Stimulated activated CD4-positive, alpha-beta T cell treated with anti-CD3 and anti-CD28 coated beads, Interleukin-15, amount 100 ng/mL, for 1 hour (primary cell): ENCODE measurements around the gene MMP20.

Experiments
- DNase-seq, 2 donors: peaks; one replicate each; pipeline ENCODE4 v3.0.0-alpha.2; 2020; ENCODE audit warnings: low read depth in 1 of 2, low spot score in 1 of 2

Gene MMP20

DNA sequence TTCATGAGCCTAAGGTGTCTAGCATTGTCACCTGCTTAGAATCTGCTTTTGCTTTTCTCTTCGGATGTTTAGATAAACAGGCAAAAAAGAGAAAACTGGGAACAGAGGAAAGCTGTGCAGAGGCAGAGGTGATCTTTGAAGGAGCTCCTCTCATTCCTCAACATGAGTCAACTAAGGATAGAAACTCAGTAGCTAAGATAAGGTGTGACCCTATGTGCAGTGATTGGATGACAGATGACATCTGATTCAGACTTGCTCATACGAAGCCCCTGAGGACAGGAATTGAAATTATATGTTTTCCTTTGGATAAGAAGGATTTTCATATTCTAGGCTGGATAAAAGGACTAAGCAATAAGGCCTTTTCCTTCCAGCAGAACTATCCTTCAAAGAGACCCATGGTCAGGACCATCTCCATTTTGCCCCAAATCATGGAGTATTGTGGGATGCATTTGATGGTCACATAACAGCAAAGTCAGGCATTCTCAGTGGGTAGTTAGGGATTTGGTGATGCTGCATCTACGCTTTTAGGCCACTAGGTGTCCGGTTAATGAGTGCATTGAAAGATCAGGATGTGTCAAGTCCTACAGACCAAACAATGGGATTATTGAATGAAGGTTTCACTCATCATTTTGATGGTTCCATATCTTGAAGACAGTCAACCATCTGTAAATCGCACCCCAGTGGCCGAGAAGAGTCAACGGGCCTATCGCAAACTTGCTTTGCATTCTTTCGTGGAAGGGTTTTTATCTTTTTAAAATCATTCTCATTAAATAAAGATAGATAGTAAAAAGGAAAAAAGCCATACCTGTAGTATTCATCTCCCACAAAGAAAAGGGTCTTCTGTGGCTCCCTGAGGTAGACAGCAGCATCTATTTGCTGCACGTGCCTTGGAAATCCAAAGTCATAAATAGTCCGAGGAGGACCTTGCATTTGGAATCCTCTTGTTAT lies 32.2 kb downstream of the MMP20 start:
- DNase-seq, result no peak

GRCh38 chr11:102592131-102592530 lies 33.0 kb downstream of the MMP20 start:
- no peak for DNase-seq

- no peak for DNase-seq
Observed at GRCh38 chr11:102591160-102591718, 33.9 kb downstream of the MMP20 start.

DNA sequence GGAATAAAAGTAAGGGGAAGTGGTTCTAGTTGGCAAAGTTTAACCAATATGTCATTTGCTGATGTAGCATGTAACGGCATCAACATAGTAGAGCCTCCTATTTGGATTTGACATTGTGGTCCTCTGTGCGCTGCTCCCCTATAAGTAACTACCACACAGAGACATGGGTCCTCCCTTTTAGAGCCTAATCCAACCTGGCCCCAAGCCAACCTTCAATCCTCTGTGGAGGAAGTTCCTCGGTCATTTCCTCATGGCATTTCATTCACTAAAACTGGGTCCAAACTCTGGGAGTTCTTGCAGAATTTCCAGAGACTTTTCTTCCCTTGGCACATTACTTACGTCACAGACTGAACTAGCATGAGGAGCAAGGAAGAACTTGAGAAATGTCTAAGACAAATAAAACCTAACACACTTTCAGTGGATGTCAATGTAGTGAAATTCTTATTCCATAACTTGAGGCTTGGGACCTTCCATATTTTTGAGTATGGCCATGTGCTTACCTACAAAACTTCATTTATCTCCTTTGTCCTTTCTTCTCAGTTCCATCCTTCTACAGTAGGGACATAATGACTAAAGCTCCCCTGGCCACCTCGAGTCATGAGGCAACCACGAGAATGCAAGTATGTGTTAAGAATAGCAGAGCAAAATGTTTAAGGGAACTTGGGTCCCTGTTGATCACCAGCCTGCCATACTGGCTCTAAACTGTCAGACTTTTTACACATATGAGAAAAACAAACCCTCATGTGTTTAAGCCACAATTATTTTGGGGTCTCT lies 34.7 kb downstream of the MMP20 start:
- DNase-seq, result no peak

DNA sequence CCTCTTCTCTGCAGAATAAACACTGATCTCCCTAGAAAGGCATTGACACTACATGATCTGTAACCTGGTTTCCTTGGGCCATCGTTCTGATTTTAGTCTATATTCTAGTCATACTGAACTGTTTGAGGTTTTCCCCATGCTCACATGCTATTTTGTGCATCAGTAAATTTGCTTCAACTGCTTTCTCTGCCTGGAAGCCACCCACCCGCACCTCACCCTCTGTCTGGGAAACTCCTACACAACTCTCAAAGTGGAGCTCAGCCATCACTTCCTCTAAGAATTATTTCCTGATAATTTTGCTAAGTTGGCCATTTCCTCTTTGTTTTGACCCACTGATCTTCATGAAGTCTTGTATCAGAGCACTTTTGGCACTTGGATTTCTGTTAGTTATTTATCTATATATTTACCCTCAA lies 36.1 kb downstream of the MMP20 start:
- DNase-seq, result no peak

DNA sequence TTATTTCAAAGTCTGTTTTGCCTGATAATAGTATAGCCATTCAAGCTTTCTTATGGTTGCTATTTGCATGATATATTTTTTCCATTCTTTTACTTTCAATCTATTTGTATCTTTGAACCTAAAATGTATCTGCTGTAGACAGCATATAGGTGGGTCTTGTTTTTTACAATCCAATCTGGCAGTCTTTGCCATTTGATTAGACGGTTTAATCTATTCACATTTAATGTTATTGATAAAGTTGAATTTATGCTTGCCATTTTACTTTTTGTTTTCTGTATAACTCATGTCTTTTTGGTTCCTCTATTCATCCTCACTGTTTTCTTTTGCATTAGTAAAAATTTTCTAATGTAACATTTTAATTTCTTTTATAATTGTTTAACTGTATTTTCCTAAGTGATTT lies 37.4 kb downstream of the MMP20 start:
- DNase-seq, result no peak

DNA sequence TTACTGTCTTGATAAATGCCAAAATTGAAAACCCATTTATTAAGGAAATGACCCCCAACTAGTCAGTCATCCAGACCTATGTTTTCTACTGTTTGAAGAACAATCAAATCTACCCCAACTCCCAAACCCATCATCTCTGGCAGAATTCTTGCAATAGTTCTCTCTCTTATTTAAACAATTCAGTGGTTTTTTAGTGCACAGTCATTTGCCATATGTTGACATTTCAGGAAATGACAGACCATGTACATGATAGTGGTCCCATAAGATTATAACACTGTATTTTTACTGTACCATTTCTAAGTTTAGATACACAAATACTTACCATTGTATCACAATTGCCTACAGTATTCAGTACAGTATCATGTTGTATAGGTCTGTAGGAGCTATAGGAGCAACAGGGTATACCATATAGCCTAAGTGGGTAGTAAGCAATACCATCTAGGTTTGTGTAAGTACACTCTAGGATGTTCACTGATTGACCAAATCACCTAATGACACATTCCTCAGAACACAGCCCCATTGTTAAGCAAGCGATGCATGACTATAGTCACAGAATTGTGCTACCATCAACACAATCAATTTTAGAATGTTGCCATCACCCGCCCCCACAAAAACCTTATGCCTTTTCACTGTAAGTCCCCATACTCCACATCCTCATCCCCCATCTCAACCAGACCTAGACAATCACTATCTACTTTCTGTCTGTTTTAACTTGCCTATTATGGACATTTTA lies 41.8 kb downstream of the MMP20 start:
- no peak for DNase-seq

- no peak for DNase-seq
Observed at GRCh38 chr11:102582140-102582539, 43.0 kb downstream of the MMP20 start.

GRCh38 chr11:102581066-102581465 lies 44.1 kb downstream of the MMP20 start:
- DNase-seq, result no peak

DNA sequence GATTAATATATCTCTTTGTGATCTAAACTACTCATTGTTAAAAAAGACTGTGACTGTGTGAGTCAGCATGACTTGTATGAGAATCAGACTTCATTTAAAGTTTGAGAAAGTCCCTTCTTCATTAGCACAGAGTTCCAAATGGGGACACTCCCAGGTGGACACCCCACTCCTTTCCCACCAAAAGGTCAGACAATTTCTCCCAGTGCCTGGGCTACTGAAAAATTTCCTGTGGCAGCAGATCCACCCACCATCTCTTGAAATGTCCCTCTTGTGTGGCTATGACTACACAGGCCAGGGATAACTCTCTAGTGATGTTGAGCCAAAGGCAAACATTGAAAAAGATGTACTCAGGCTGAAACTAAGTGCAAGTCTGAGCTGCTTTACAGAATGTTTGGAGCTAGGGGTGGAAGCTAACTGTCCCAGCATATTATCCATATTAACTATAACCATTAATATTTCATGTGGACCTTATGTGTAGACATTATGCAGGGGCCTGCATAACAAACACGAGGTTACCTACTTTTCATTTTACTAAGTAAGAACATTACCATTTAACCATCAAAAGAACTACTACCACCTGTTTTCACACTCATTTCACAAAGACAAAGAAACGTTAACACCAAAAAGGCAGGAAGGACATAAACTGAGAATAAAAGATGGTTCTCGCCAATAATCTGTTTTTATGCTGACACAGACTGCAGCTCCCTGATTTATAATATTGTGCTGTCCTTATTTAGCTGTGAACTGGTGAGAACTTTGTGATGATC lies 44.8 kb downstream of the MMP20 start:
- DNase-seq, result no peak

GRCh38 chr11:102577723-102578122 lies 47.4 kb downstream of the MMP20 start:
- DNase-seq, result no peak

DNA sequence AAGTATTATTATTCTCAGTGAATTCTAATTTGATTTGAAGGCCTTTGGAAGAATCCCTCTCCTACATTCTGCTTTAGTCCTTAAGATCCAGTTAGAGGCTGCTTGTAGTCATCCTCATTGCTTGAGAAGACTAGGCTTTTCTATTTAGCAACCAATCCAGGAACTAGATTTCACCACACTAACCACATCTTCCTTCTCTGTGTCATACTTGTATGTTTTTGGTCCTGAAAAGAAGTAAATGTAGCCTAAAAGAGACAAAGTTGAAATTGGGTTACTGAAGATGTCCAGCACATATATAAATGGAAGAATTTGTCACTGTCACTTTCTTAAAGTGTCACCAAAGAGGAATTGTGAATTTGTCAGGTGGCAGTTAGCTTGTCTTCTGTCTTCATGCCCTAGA lies 48.0 kb downstream of the MMP20 start:
- DNase-seq, result no peak

GRCh38 chr11:102576350-102576749 lies 48.8 kb downstream of the MMP20 start:
- no peak for DNase-seq

- DNase-seq, result no peak
Observed at GRCh38 chr11:102575012-102575411, 50.1 kb downstream of the MMP20 start.

GRCh38 chr11:102573851-102574250 lies 51.3 kb downstream of the MMP20 start:
- no peak for DNase-seq

DNA sequence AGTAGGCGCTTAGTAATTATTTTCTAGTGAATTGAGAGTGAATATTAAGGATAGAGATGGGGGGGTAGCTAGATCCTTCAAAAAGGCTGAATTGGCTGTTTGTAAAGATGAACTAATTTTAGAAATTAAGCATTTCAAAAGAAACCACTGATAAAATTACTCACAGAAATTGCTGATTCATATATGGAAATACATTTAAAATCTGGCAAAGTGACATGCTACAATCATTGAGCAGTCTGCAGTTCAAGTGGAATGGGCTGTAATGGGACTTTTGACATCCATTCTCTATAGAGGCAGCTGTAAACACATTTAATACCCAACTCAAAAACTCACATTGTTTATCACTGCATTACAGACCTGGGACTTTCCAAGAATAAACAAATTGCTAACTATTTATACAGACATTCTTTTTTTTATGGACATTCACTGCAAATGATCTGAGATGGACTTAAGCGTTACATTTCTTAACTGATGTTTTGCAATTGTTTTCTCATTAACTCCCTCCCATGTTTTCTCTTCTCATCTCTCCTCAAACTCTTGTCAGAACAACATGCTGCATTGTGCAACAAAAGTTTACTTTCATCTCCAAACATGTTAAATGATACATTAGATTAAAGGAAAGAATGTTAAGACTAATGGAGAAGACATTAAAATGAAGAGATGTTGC lies 52.4 kb downstream of the MMP20 start:
- DNase-seq, result no peak

GRCh38 chr11:102568851-102569250 lies 56.3 kb downstream of the MMP20 start:
- no peak for DNase-seq

DNA sequence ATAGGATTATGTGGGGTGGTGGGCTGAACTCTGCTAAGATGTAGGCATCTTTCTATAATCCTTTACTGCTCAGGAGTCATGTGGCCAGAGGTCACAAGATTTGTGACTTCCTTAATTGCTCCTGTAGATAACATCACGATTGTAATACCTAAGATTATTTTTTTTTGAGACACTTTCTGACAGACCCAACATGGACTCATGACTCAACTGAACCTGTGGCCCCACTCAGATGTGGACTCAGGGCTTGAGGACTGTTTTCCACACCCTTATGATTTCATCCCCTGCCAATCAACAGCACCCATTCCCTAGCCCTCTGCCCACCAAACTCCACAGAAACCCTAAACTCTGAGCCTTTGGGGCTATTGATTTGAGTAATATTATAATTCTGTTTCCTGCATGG lies 59.0 kb downstream of the MMP20 start:
- no peak for DNase-seq

DNA sequence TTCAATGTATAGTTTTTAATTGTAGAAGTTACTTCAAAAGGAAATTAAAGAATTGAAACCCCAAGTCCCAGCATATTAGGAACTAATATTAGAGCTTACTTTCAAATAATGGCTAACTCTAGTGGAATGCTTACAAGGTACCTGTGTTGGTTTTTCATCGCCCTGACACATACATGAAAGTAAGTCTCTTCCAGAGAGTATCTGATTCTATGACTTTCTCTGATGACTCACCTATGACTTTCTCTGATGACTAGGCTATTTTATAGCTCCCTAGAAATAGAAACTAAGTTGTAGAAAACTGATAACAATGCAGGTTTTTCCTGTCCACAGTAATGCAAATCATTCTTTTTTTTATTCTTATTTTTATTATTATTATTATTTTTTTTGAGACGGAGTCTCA lies 61.0 kb downstream of the MMP20 start:
- no peak for DNase-seq

DNA sequence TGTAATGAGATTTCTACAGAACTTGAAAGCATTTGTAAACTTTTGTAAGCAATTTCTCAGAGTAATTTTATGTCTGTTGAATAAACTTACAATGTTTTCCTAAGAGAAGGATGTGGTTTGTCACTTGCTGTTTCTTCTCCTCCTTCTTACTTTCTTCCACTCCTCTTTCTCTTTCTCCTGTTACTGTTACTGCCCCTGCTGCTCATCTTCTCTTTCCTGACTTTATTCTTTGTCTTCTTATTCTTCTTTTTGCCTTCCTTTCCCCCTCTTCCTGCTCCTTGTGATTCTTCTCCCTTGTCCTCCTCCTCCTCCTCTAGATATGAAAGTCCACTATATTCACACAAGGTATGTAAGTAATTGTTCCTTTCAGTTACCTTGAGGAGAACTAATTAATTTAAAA lies 63.5 kb downstream of the MMP20 start:
- DNase-seq, result no peak
